Endothelial cell of umbilical vein (primary cell): ENCODE measurements around the gene KCNAB2. TPM values are rescaled to one million over a fixed set of nuclear protein-coding genes. Genes with fewer than 3 reads are reported as not detected.

Experiments used
- BruUV-seq: library from RNA; stranded (reverse); fragments of 400-500 nt; replicated peaks from 2 replicates; lab custom pipeline; 2021; lab: Mats Ljungman, UMichigan
- CTCF ChIA-PET: fragments of 300-600, 350-600 bp; sonication (Branson Sonifier 250); formaldehyde crosslinking; loops from one replicate; lab custom pipeline; 2021; ENCODE audit warnings: antibody characterized with exemption, inconsistent platforms; lab: Charles Lee
- POLR2A ChIA-PET: fragments of 300-600, 350-600 bp; sonication (Branson Sonifier 250); formaldehyde crosslinking; loops from one replicate; lab custom pipeline; 2021; ENCODE audit warnings: antibody characterized with exemption, inconsistent platforms; lab: Charles Lee
- DNase-seq: peaks from one replicate; pipeline ENCODE4 v3.0.0-alpha.2; 2011; ENCODE audit warnings: low read depth, low spot score
- FAIRE-seq: peaks from 2 replicates; lab custom pipeline; 2011; peaks lifted over from hg19 to GRCh38; lab: Jason Lieb, UNC
- H2AFZ ChIP-seq: 2 replicates; pipeline ENCODE4 v1.6.0; 2012; ENCODE audit warnings: low read depth, low read length, control low read depth, inconsistent platforms
- H3K27ac ChIP-seq: 2 replicates; pipeline ENCODE4 v1.5.1; 2011; ENCODE audit warnings: low read depth, mild to moderate bottlenecking, control low read depth, low read length, moderate library complexity; ENCODE audit not compliant: insufficient read depth
- H3K27me3 ChIP-seq, 2 experiments: 2 replicates each; pipeline versions ENCODE4 v1.6.0 to v1.6.1; 2011; ENCODE audit warnings: low read length in 2 of 2, mixed read lengths in 1 of 2; ENCODE audit not compliant: control insufficient read depth in 2 of 2, insufficient read depth in 2 of 2
- H3K36me3 ChIP-seq, 2 experiments: 2 replicates in 1 of 2; 3 replicates in 1 of 2; pipeline ENCODE4 v1.5.1; 2011; ENCODE audit warnings: low read length in 2 of 2, mild to moderate bottlenecking in 1 of 2, moderate library complexity in 1 of 2; ENCODE audit not compliant: control insufficient read depth in 2 of 2, insufficient read depth in 2 of 2; ENCODE audit errors: extremely low read depth in 1 of 2
- H3K4me1 ChIP-seq: 3 replicates; pipeline ENCODE4 v1.5.1; 2011; ENCODE audit warnings: mild to moderate bottlenecking, low read length; ENCODE audit not compliant: control insufficient read depth, insufficient read depth; ENCODE audit errors: extremely low read depth
- H3K4me2 ChIP-seq: 2 replicates; pipeline ENCODE4 v1.6.1; 2011; ENCODE audit warnings: low read length, control low read depth, mixed read lengths; ENCODE audit not compliant: insufficient read depth
- H3K4me3 ChIP-seq, 3 experiments: fragments of 200-600 bp in 1 of 3; sonication (generic), shearing (Covaris generic) in 1 of 3; replicated peaks in 1 of 3; 2 replicates each; pipeline ENCODE4 v1.5.1; 2011 to 2016; ENCODE audit warnings: control low read depth in 3 of 3, low read length in 3 of 3, mild to moderate bottlenecking in 2 of 3, inconsistent platforms in 1 of 3, low read depth in 1 of 3, moderate library complexity in 1 of 3; ENCODE audit not compliant: insufficient read depth in 1 of 3
- H3K79me2 ChIP-seq: 2 replicates; pipeline ENCODE4 v1.6.0; 2012; ENCODE audit warnings: low read length, inconsistent platforms; ENCODE audit not compliant: control insufficient read depth, insufficient read depth
- H3K9ac ChIP-seq: replicated peaks from 2 replicates; pipeline ENCODE3; 2011; ENCODE audit warnings: low read length, control low read depth; ENCODE audit not compliant: insufficient read depth; ENCODE audit errors: extremely low read depth
- H3K9me1 ChIP-seq: replicated peaks from 3 replicates; pipeline ENCODE4 v1.6.0; 2011; ENCODE audit warnings: mild to moderate bottlenecking, low read length; ENCODE audit not compliant: control insufficient read depth, insufficient read depth; ENCODE audit errors: extremely low read depth
- H3K9me3 ChIP-seq: replicated peaks from 2 replicates; pipeline ENCODE4 v1.5.1; 2012; ENCODE audit warnings: low read length, inconsistent platforms; ENCODE audit not compliant: control insufficient read depth, insufficient read depth
- H4K20me1 ChIP-seq: replicated peaks from 2 replicates; pipeline ENCODE3; 2011; ENCODE audit warnings: mild to moderate bottlenecking, low read length; ENCODE audit not compliant: control insufficient read depth, insufficient read depth; ENCODE audit errors: extremely low read depth
- EZH2 ChIP-seq: IDR thresholded peaks from 2 replicates; pipeline ENCODE4 v1.6.1; 2012; ENCODE audit warnings: borderline replicate concordance, low read depth, mild to moderate bottlenecking, moderate library complexity, low read length, inconsistent platforms; ENCODE audit not compliant: severe bottlenecking
- FOS ChIP-seq: IDR thresholded peaks from 2 replicates; pipeline ENCODE4 v1.6.1; 2011; ENCODE audit warnings: mild to moderate bottlenecking, low read length, moderate library complexity, borderline replicate concordance; ENCODE audit not compliant: insufficient read depth
- GATA2 ChIP-seq: IDR thresholded peaks from 2 replicates; pipeline ENCODE4 v1.7.0; 2011; ENCODE audit warnings: low read depth, mild to moderate bottlenecking, moderate library complexity, mixed read lengths, low read length; ENCODE audit not compliant: insufficient read length, insufficient read depth
- JUN ChIP-seq: IDR thresholded peaks from 2 replicates; pipeline ENCODE4 v1.6.1; 2011; ENCODE audit warnings: borderline replicate concordance, low read depth; ENCODE audit not compliant: insufficient read length, insufficient read depth
- MYC ChIP-seq: IDR thresholded peaks from one replicate; pipeline ENCODE4 v1.6.1; 2011; ENCODE audit warnings: mild to moderate bottlenecking, low read depth, low read length
- POLR2A ChIP-seq: IDR thresholded peaks from 2 replicates; pipeline ENCODE4 v1.6.1; 2012; ENCODE audit warnings: low read depth, mild to moderate bottlenecking, control low read depth, low read length
- POLR2AphosphoS5 ChIP-seq: IDR thresholded peaks from 2 replicates; pipeline ENCODE4 v1.6.1; 2012; ENCODE audit warnings: low read depth, mild to moderate bottlenecking, control low read depth, low read length, moderate library complexity; ENCODE audit not compliant: insufficient read depth
- dilution Hi-C: fragments of 300-500 bp; cut with MboI; formaldehyde crosslinking; loops from one replicate; pipeline ENCODE4 v1.15.0; 2019; ENCODE audit warnings: low sequenced_read_pairs; ENCODE audit not compliant: extremely low pct_ligation_motif_present
- intact Hi-C: fragments of 100-400 bp; cut with micrococcal nuclease; formaldehyde crosslinking; loops from one replicate; pipeline ENCODE4 v1.10.0; 2022
- polyA plus RNA-seq, 4 experiments: library from polyadenylated mRNA; depleted of rRNA in 3 of 4; stranded (reverse) in 3 of 4; unstranded in 1 of 4; fragments of >200 nt; gene quantifications; 2 replicates each; pipeline versions ENCODE4 v1.2.1 to v1.2.3, GENCODE V29; 2011 to 2012; ENCODE audit warnings: missing spikeins in 1 of 4
- total RNA-seq: library from RNA; stranded (reverse); gene quantifications from 2 replicates; pipeline ENCODE4 v1.2.3, GENCODE V29; 2021
- TF ChIP-seq, protein P1 (sequence below), 2 donors: IDR thresholded peaks; 1 replicate in 1 of 2; 2 replicates in 1 of 2; pipeline ENCODE4 v1.5.1; 2011; ENCODE audit warnings: low read length in 2 of 2, mild to moderate bottlenecking in 2 of 2, moderate library complexity in 2 of 2, control low read depth in 1 of 2, inconsistent platforms in 1 of 2, low read depth in 1 of 2; ENCODE audit not compliant: insufficient read depth in 1 of 2; ENCODE audit errors: extremely low read depth in 1 of 2
- TF ChIP-seq, protein P2 (sequence below): IDR thresholded peaks from 2 replicates; pipeline ENCODE4 v1.6.1; 2011; ENCODE audit not compliant: insufficient read depth, insufficient read length

The KCNAB2 gene
- total and polyA plus RNA-seq, 2 donors (not counting 3 experiments of a cell fraction or from before 2014, with no cell fraction given), result 2.4 to 3.8 TPM

- Histone ChIP-seq H3K27ac (no peak overlapping the region), H3K36me3 (no peaks in the 10 kb centered on the region), H3K4me3 (no peak overlapping the region), H3K4me1 (peaks cover 7% of the 10 kb centered on the region), H3K27me3 (no peaks in the 10 kb centered on the region), H3K79me2 (no peaks in the 10 kb centered on the region), H3K9me3 (no peaks in the 10 kb centered on the region), H3K4me2 (no peak overlapping the region), H2AFZ (no peak overlapping the region), H3K9ac (no peak overlapping the region), H3K9me1 (no peaks in the 10 kb centered on the region), H4K20me1 (no peaks in the 10 kb centered on the region)
- dilution Hi-C loops (no loop called here), intact Hi-C loops (no loop called here)
- TF ChIP-seq POLR2A (no peak), POLR2AphosphoS5 (no peak), GATA2 (no peak), FOS (no peak), JUN (no peak), MYC (no peak), EZH2 (no peak)
- TF ChIP-seq, protein P1, sequence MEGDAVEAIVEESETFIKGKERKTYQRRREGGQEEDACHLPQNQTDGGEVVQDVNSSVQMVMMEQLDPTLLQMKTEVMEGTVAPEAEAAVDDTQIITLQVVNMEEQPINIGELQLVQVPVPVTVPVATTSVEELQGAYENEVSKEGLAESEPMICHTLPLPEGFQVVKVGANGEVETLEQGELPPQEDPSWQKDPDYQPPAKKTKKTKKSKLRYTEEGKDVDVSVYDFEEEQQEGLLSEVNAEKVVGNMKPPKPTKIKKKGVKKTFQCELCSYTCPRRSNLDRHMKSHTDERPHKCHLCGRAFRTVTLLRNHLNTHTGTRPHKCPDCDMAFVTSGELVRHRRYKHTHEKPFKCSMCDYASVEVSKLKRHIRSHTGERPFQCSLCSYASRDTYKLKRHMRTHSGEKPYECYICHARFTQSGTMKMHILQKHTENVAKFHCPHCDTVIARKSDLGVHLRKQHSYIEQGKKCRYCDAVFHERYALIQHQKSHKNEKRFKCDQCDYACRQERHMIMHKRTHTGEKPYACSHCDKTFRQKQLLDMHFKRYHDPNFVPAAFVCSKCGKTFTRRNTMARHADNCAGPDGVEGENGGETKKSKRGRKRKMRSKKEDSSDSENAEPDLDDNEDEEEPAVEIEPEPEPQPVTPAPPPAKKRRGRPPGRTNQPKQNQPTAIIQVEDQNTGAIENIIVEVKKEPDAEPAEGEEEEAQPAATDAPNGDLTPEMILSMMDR (IDR thresholded peaks at IDR 0.05; ENCODE audit: extremely low read depth in 1 of 2, insufficient read depth in 1 of 2, low read depth in 1 of 2, low read length in 2 of 2), result no peak
- TF ChIP-seq, protein P2, sequence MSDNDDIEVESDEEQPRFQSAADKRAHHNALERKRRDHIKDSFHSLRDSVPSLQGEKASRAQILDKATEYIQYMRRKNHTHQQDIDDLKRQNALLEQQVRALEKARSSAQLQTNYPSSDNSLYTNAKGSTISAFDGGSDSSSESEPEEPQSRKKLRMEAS, result no peak
- no peak for FAIRE-seq
- CTCF ChIA-PET, result interaction anchor here (1.3 to 1.6 kb wide), 3 partner anchors 8 to 41 kb away, joined by 3 to 7 read pairs (median 6); no protein-coding TSS in a partner anchor
- POLR2A ChIA-PET, result no interaction called here
- BruUV-seq, result no TSS peak
- DNase-seq, result no peak
Measured at GRCh38 chr1:6074192-6074901, 28.7 kb downstream of the KCNAB2 start.
